ENCODE data around the gene COG5.
"Not testable (repeated sequence)": the region's sequence is repeated elsewhere in the genome, so short reads cannot be mapped to it uniquely, and the experiment has no call there.

COG5 gene

DNA sequence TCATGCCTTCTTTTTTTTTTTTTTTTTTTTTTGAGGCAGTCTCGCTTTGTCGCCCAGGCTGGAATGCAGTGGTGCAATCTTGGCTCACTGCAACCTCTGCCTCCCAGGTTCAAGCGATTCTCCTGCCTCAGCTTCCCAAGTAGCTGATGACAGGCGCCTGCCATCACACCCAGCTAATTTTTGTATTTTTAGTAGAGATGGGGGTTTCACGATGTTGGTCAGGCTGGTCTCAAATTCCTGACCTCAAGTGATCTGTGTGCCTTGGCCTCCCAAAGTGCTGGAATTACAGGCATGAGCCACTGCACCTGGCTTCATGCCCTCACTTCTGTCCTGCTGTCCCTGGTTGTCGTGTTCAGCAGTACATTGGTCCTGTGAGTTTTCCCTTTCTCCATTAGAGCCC is 342.9 kb downstream of the COG5 start:
- DNase-seq (ENCODE audit: low spot score): not testable (repeated sequence)

DNA sequence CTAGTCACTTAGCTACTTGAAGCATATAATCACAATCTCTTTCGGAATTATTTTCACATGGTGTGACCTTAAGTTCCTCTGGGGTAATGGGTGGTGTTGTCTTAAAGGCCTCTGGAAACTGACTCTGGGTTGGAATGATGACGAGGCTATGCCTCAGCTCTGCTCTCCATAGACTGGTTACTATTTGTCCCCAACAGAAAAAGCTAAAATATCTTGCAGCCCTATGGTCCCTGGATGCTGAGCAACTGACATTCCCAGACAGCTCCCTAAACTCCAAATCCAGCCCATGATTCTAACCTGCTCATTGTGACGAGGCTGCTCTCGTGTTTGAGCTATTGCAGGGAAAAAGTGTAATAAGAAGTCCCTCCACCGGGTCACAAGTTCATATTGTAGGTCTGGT is 343.4 kb downstream of the COG5 start:
- DNase-seq (ENCODE audit: low spot score): no peak

- no peak for DNase-seq (ENCODE audit: low spot score)
These were observed 344.0 kb downstream of the COG5 start for GRCh38 chr7:107219563-107220244.

GRCh38 chr7:107213945-107214344 is 349.8 kb downstream of the COG5 start:
- no peak for DNase-seq (ENCODE audit: low spot score)

GRCh38 chr7:107213193-107213788 is 350.4 kb downstream of the COG5 start:
- DNase-seq (ENCODE audit: low spot score): no peak

DNA sequence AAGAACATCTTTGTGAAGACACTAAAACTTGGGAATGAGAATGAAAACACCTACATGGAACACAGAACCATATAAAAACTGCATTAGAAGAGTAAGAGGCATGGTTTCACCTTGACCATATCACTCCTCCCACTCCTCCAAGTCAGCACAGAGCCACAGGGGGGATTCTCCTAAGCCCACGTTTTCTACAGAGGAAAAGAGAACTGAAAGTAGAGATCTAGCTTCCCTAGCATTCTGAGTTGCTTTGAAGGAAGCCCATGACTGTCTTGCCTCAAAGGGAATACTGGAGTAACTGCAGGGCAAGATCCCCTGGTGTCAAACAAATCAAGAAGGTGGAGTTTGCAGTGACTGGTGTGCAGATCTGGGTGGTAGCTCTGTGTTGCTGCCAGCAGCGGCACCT is 351.0 kb downstream of the COG5 start:
- DNase-seq (ENCODE audit: low spot score): no peak

- no peak for DNase-seq (ENCODE audit: low spot score)
These were observed 353.3 kb downstream of the COG5 start for GRCh38 chr7:107210400-107210799.

GRCh38 chr7:107209565-107209964 is 354.2 kb downstream of the COG5 start:
- DNase-seq (ENCODE audit: low spot score): no peak

GRCh38 chr7:107208563-107208962 is 355.2 kb downstream of the COG5 start:
- DNase-seq (ENCODE audit: low spot score): no peak

DNA sequence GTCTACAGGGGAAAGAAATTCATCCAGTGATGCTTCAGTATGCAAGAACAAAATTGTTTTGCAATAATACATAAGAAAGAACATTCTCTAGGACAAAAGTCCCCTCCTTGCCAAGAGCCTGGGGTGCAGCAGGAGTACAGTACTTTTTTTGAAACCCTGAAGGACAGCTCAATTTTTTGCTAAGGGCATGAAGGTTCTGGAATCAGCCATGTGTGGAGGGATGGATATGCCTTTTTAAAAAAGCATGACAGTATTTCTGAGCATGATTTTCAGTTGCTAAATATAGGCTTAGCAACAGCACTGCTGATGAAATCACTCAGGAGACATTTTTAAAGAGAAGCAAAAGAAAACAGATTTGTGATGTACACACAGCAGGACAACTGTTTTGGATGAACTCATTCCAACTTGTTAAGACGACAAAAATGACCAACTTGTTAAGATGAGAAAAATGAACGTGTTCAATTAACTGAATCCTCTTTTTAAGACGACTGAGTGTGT is 355.6 kb downstream of the COG5 start:
- DNase-seq (ENCODE audit: low spot score): no peak

DNA sequence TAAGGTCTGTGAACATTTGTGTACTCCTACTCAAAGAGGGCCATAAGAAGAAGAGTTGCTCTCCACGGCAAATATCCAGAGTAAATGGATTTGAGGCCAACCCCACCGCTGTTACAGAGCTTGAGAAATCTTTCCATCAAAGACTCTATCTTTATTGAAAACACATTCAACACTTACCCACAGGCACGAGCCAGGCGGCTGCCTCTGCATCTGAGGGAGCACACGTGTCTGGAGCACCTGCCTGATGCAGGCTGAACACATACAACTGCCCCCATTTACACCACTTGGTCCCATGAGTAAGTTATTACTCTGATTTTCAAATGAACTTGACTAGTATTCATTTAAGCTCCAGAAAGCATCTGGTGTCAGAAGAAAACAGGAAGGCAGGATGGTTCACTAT is 356.3 kb downstream of the COG5 start:
- DNase-seq (ENCODE audit: low spot score): no peak

DNA sequence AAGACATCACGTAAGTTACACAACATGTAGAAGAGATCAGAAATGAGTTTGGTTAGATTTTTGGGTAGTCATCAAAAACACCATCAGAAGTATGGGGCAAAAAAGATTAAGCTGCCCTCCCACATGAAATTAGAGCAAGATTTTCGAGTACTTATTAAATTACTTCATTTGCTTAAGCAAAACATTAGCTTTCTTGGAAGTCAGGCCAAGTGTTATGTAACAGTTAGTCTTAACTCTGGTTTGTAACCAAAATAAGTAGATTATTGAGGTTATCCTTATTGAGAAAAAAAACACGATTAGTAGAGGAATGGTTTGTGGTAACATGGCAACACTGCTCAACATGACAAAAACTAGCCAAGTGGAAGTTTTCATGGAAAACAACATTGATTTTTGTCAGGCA is 357.0 kb downstream of the COG5 start:
- no peak for DNase-seq (ENCODE audit: low spot score)

GRCh38 chr7:107206136-107206535 is 357.6 kb downstream of the COG5 start:
- no peak for DNase-seq (ENCODE audit: low spot score)

DNA sequence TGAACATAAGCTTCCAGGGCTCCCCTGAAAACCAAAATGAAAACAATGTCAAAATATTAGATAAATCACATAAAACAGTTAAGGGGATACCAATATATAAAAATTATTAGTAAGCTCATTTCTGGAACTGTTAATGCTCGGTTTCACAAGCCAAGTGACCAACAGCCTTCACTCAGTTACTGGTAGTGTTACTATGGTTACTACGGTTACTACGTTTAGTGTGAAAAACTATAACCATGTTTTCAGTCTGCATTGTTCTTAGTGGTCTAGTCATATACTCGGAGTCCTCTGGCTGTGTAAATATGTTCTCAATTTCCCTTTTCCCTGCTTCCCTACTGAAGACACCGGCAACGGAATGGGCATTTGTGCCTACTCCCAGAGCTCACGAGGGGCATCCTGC is 360.1 kb downstream of the COG5 start:
- DNase-seq (ENCODE audit: low spot score): no peak

DNA sequence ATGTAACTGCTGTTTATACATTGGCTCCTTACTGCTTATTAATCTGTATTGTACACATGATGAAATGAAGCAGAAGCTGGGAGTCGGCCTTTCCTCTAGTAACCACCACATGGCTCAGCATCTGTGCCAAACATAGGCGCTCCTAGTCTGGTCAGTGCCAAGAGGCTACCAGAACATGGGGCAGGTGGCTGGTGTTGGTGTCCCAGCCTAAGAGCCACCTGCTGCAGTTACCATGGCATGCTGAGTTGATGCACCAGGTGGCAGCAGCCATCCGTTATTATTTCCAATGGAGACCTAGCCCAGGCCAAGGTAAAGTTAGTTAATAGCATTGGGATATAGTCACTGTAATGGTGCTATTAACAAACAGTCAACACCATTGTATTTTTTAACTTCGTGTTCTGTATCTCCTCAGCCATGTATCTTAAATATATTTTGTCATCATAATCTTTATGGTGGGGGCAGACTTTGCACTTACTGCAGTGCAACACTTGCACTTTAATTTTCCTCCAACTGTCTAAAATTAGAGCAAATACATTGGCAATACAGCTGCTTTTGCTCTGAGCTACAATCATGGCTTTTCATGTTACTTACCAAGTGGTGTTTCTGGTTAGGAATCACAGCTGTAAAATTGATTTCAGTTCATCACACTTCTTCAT is 361.8 kb downstream of the COG5 start:
- peak; percentile 64 for DNase-seq (ENCODE audit: low spot score)

DNA sequence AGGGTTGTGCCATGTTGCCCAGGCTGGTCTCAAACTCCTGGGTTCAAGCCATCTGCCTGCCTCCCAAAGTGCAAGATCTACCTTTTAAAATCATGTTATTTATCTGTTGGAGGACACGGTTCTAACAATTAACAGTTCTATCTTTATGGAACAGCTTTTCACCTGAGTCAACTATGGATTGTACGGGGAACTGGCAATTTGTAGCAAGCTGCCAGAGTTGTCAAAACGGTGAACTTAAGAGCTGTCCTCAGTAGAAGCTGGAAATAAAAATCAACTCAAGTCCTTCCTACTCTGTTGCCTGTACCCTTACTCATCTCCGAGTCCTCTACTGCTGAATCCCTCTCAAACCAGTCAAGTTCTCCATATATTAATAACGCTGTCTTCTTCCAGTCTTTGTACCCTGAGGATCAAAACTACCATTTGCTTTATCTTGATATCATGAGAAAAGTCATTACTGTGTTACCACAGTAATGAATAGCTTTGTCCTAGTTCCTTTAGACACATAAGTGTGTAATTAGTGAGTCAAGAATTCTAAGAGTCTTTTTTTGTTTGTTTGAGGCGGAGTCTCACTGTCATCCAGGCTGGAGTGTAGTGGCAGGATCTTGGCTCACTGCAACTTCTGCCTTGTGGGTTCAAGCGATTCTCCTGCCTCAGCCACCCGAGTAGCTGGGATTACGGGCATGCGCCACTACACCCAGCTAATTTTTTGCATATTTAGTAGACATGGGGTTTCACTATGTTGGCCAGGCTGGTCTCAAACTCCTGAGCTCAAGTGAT is 366.7 kb downstream of the COG5 start:
- DNase-seq (ENCODE audit: low spot score): no peak

DNA sequence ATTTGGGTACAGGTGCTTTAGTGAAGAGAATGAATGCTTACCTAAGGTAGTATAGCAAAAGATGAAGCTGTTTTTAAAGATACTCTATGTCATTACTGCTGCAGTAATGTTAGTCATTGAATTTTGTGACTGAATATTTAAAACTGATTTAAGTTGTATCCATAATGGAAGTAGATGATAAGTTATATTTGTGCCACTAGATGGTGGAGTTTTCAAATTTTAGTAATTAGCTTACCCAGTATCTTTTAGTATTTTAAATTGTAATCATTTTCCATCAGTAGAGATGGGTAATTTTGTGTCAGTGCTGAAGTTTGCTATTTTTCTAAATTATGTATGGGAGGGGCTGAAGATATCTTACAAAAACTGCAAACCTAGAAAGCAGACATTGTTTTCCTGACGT is 369.7 kb downstream of the COG5 start:
- no peak for DNase-seq (ENCODE audit: low spot score)

GRCh38 chr7:107190090-107190489 is 373.6 kb downstream of the COG5 start:
- DNase-seq (ENCODE audit: low spot score): no peak

- no peak for DNase-seq (ENCODE audit: low spot score)
These were observed 375.9 kb downstream of the COG5 start for GRCh38 chr7:107187774-107188173.

- DNase-seq (ENCODE audit: low spot score): no peak
These were observed 377.5 kb downstream of the COG5 start for GRCh38 chr7:107186240-107186639.

DNA sequence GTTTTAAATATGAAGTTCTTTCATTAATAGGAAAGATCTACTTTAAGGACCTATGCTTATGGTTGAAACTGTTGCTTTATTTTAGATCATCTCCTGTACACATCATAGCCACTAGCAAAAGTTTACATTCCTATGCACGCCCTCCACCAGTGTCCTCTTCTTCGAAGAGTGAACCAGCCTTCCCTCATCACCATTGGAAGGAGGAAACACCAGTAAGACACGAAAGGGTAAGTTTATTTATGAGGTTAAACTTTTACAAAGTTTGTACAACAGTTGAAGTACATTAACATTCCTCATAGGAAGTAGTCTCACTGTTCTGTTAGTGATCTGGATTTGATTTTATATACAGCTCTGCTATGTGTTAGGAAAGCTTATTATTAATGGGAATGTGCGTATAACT is 378.0 kb downstream of the COG5 start:
- DNase-seq (ENCODE audit: low spot score): no peak

GRCh38 chr7:107181172-107181571 is 382.5 kb downstream of the COG5 start:
- no peak for DNase-seq (ENCODE audit: low spot score)

DNA sequence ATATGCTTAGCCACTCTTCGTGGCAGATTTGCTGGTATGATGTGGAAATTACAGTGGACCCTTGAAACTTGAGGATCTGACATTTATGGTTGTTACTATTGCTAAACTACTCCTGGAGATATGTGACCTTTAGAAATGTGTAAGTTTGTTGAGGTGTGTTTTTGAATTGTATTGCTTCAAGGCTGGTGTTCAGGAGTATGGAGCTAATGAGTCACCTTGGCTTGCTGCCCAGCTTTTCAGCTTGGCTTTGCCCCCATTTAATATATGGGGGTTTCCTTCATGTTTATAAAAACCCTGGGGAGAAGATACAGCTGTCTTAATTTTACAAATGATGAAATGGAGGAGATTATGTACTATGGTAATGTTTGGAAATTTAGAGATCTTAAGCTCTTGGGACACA is 383.3 kb downstream of the COG5 start:
- DNase-seq (ENCODE audit: low spot score): peak; percentile 29

Data from SW480 (cell line).